ENCODE results near the gene GINS3.

GRCh38 chr16:58381661-58382060 lies 10.6 kb upstream of the GINS3 start:
- TF ChIP-seq CTCF (IDR thresholded peaks at IDR 0.05 in 4 of 5, conservative IDR thresholded peaks at IDR 0.05 in 1 of 5), result no peak
- TF ChIP-seq POLR2A (IDR thresholded peaks at IDR 0.05), result no peak

Measured in gastrocnemius medialis (tissue), 4 donors.